ENCODE measurements around the gene DOC2B. TPM values are rescaled to one million over a fixed set of nuclear protein-coding genes. Genes with fewer than 3 reads are reported as not detected.

DOC2B gene
- total and polyA plus RNA-seq, 2 experiments from 2014 or later, result 0.42 to 3.8 TPM

- Histone ChIP-seq H3K27me3 (ENCODE audit: insufficient read depth) (peaks cover 42% of the 10 kb centered on the region), H3K36me3 (ENCODE audit: insufficient read depth) (no peaks in the 10 kb centered on the region), H3K4me3 (peak overlapping the region; percentile 56), H2AFZ (peak overlapping the region; percentile 97; the same call in 1 of the 2 replicates), H3K79me2 (replicated peaks; ENCODE audit: insufficient read depth) (no peaks in the 10 kb centered on the region), H4K20me1 (replicated peaks; ENCODE audit: insufficient read depth) (no peaks in the 10 kb centered on the region), H3F3A (replicated peaks; ENCODE audit: low read depth) (peaks cover 10% of the 10 kb centered on the region; the same call in 1 of the 2 replicates), H3K9me2 (ENCODE audit: insufficient read depth) (no peaks in the 10 kb centered on the region), H3K27ac (ENCODE audit: low read depth) (no peak overlapping the region), H3K4me2 (peak overlapping the region; percentile 76), H3K4me1 (ENCODE audit: insufficient read depth) (peaks cover 7% of the 10 kb centered on the region)
- H3K27ac Mint-ChIP-seq, result no peak overlapping the region
- no peaks in the 10 kb centered on the region for H3K9me3 Mint-ChIP-seq
- H3K4me3 Mint-ChIP-seq, result peak overlapping the region; percentile 69
- no peaks in the 10 kb centered on the region; the same call in 2 of the 3 replicates for H3K36me3 Mint-ChIP-seq (ENCODE audit: low read depth)
- TF ChIP-seq ZNF331 (CRISPR knock-in tag; IDR thresholded peaks at IDR 0.05; ENCODE audit: low read depth) (no peak), POLR2AphosphoS5 (IDR thresholded peaks at IDR 0.05; ENCODE audit: low read depth) (no peak), NANOG (IDR thresholded peaks at IDR 0.05; ENCODE audit: borderline replicate concordance) (no peak)
- ATAC-seq, result peak; percentile 10
- DNase-seq (ENCODE audit: low spot score), result peak; percentile 44
- H3K27me3 Mint-ChIP-seq (ENCODE audit: insufficient read depth, low read depth, poor library complexity), result peaks cover 30% of the 10 kb centered on the region
- peaks cover 16% of the 10 kb centered on the region for H3K4me1 Mint-ChIP-seq
Observed at GRCh38 chr17:182050-182751, 751 bp upstream of the DOC2B start.

- ATAC-seq (peak; percentile 39), DNase-seq (ENCODE audit: low spot score) (peak; percentile 56)
- Histone ChIP-seq H2AFZ (peak overlapping the region; percentile 23; the same call in 1 of the 2 replicates), H3K9me2 (ENCODE audit: insufficient read depth) (no peaks in the 10 kb centered on the region), H3F3A (replicated peaks; ENCODE audit: low read depth) (peaks cover 10% of the 10 kb centered on the region; the same call in 1 of the 2 replicates), H3K4me3 (peak overlapping the region; percentile 67), H3K79me2 (replicated peaks; ENCODE audit: insufficient read depth) (no peaks in the 10 kb centered on the region), H3K4me2 (peak overlapping the region; percentile 87), H3K4me1 (ENCODE audit: insufficient read depth) (peaks cover 7% of the 10 kb centered on the region), H3K27ac (ENCODE audit: low read depth) (no peak overlapping the region), H3K27me3 (ENCODE audit: insufficient read depth) (peaks cover 42% of the 10 kb centered on the region), H4K20me1 (replicated peaks; ENCODE audit: insufficient read depth) (no peaks in the 10 kb centered on the region), H3K36me3 (ENCODE audit: insufficient read depth) (no peaks in the 10 kb centered on the region)
- H3K27ac Mint-ChIP-seq, result no peak overlapping the region
- H3K27me3 Mint-ChIP-seq (ENCODE audit: insufficient read depth, low read depth, poor library complexity), result peaks cover 33% of the 10 kb centered on the region
- peaks cover 14% of the 10 kb centered on the region for H3K4me1 Mint-ChIP-seq
- no peaks in the 10 kb centered on the region for H3K9me3 Mint-ChIP-seq
- TF ChIP-seq REST (IDR thresholded peaks at IDR 0.05; ENCODE audit: unreplicated experiment), result no peak
- no peak for TF ChIP-seq CTCF (conservative IDR thresholded peaks at IDR 0.05; ENCODE audit: low read depth in 2 of 2)
- TF ChIP-seq ZNF114 (CRISPR knock-in tag; IDR thresholded peaks at IDR 0.05), result no peak
- peak; percentile 53 for TF ChIP-seq EZH2 (IDR thresholded peaks at IDR 0.05; ENCODE audit: low read depth, unreplicated experiment)
- no peaks in the 10 kb centered on the region; the same call in 2 of the 3 replicates for H3K36me3 Mint-ChIP-seq (ENCODE audit: low read depth)
- H3K4me3 Mint-ChIP-seq, result no peak overlapping the region; the same call in 2 of the 3 replicates
Observed at GRCh38 chr17:180381-181244, 837 bp downstream of the DOC2B start.

All from GM23338 (cell line).